Measurements from ENCODE around the gene FUNDC1. TPM values are rescaled to one million over a fixed set of nuclear protein-coding genes. Genes with fewer than 3 reads are reported as not detected.
A peak's percentile ranks its signal among the peaks of the same experiment; 100 is the strongest.

FUNDC1 gene
- total and polyA plus RNA-seq, 2 of the 4 experiments (the other 2 are of a cell fraction) = 8.6 to 13.1 TPM

DNA sequence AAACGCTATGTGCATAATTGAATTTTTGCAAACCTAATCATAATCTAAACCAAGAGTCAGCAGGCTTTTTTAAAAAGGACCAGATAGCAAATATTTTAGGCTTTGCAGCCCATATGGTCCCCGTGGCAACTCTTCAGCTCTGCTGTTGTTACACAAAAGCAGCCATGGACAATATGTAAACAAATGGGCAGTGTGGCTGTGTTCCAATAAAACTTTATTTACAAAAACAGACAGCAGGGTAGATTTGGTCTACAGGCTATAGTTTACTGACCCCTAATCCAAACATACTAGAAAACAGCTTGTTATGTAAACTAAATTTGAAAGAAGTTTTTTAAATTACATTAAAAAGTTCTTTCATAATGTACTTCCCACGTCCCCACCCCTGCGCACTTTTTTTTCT, 53.1 kb downstream of the FUNDC1 start:
- no peak for ATAC-seq (ENCODE audit: low read depth)
- Histone ChIP-seq H3K4ac (ENCODE audit: low read depth, low read length) (no peak overlapping the region), H4K91ac (ENCODE audit: insufficient read depth, low read depth, low read length) (no peak overlapping the region), H4K20me1 (ENCODE audit: insufficient read depth, low read length) (no peaks in the 10 kb centered on the region), H2BK120ac (ENCODE audit: low read depth, low read length) (no peak overlapping the region), H3K9ac (ENCODE audit: low read depth, low read length) (no peak overlapping the region), H3K36me3 (ENCODE audit: control insufficient read depth, insufficient read depth, low read length) (no peaks in the 10 kb centered on the region), H3K4me3 (ENCODE audit: insufficient read depth, low read depth, low read length) (no peak overlapping the region), H3K56ac (ENCODE audit: extremely low read depth, insufficient read depth, low read length) (no peak overlapping the region), H2BK15ac (ENCODE audit: low read depth, low read length) (no peak overlapping the region), H2AFZ (replicated peaks; ENCODE audit: low read length, poor library complexity) (no peak overlapping the region), H2AK9ac (replicated peaks; ENCODE audit: low read depth, low read length, poor library complexity) (no peak overlapping the region), H3K27ac (ENCODE audit: insufficient read depth, low read length) (no peak overlapping the region), H3K23ac (ENCODE audit: low read depth, low read length) (no peak overlapping the region), H2BK5ac (ENCODE audit: low read depth, low read length, poor library complexity, severe bottlenecking) (no peak overlapping the region), H3K9me1 (ENCODE audit: insufficient read depth, low read length) (no peaks in the 10 kb centered on the region), H2BK20ac (ENCODE audit: low read depth, low read length) (no peak overlapping the region), H3K79me1 (ENCODE audit: low read depth in 1 of 2, low read length in 2 of 2) (no peaks in the 10 kb centered on the region), H3K9me3 (ENCODE audit: control insufficient read depth, insufficient read depth, low read length) (no peaks in the 10 kb centered on the region), H4K8ac (ENCODE audit: low read depth in 2 of 2, low read length in 2 of 2) (no peak overlapping the region), H3K14ac (replicated peaks; ENCODE audit: low read depth, low read length) (no peak overlapping the region), H3K18ac (ENCODE audit: low read depth, low read length) (no peak overlapping the region), H3K27me3 (ENCODE audit: control insufficient read depth, insufficient read depth, low read length) (peaks cover 2% of the 10 kb centered on the region), H2AK5ac (ENCODE audit: low read depth, low read length) (no peak overlapping the region), H3K4me2 (ENCODE audit: low read depth, low read length) (no peak overlapping the region), H4K5ac (ENCODE audit: low read depth, low read length) (no peak overlapping the region), H3K4me1 (ENCODE audit: control insufficient read depth, insufficient read depth, low read length) (no peaks in the 10 kb centered on the region)
- no CpG with 5 or more reads among the region's 4 CpGs for WGBS, 2 experiments (ENCODE audit: extremely low coverage in 2 of 2, insufficient read length in 1 of 2)
- dilution Hi-C loops (cut with HindIII; ENCODE audit: low sequenced_read_pairs, unreplicated experiment) = no loop called here
- TF ChIP-seq BHLHE40 (IDR thresholded peaks at IDR 0.05; ENCODE audit: low read depth, low read length) = no peak
- TF ChIP-seq MAFK (IDR thresholded peaks at IDR 0.05; ENCODE audit: low read depth, low read length) = 0 out of 2 replicates have a peak, but pooled peaks have one; percentile 0
- intact Hi-C loops (cut with micrococcal nuclease) = no loop called here
- no peak for DNase-seq
- BruUV-seq (replicated peaks) = no TSS peak
- CTCF ChIA-PET = interaction anchor here (0.7 kb wide), 1 partner anchor 1123 kb away, joined by 4 read pairs; no protein-coding TSS in a partner anchor
- in situ Hi-C loops (cut with MboI; ENCODE audit: low sequenced_read_pairs) = no loop called here
- POLR2A ChIA-PET (ENCODE audit: unreplicated experiment) = no interaction called here
